GM21576 (cell line): ENCODE data around the gene IDH2.
"Not testable (repeated sequence)": the region's sequence is repeated elsewhere in the genome, so short reads cannot be mapped to it uniquely, and the experiment has no call there.

ENCODE experiments used
- ATAC-seq: cut with Tn5 transposase; IDR thresholded peaks from one replicate; pipeline ENCODE4 v1.9.1; 2021; ENCODE audit warnings: mild to moderate bottlenecking, moderate library complexity; ENCODE audit not compliant: unreplicated experiment

The IDH2 gene

DNA sequence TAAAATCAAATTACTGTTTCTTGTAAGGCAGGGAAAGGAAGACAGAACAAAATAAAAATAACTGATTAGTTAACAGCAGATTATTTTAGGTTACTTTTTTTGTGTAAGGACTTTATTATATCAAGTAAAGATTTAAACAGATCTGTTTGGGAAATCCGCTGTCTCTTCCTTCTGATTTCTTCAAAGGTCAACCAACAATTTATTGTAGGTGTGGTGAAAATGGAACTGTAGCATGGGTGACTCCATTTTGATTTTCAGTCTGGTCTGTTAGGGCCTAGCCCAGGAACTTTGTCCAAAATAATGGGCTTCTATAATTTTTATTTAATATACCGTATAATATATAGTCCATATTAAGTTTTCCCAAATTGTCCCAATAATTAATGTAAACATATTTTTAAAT lies 13.5 kb upstream of the IDH2 start:
- no peak for ATAC-seq

DNA sequence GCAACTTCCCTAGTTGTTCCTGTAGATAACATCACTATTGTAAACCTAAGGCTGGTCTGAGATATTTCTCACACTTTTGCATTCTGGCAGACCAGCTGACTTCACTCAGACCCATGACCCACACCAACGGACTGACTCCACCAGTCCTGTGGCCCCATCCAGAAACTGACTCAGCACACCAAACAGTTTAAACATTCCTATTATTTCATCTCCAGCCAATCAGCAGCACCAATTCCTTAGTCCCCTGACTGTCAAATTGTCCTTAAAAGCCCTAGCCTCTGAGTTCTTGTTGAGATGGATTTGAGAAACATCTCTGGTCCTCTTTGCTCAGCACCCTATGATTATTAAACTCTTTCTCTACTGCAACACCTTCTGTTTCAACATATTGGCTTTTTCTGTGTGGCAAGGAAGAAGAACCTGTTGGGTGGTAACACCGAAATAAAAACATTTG lies 12.2 kb upstream of the IDH2 start:
- ATAC-seq, result no peak

DNA sequence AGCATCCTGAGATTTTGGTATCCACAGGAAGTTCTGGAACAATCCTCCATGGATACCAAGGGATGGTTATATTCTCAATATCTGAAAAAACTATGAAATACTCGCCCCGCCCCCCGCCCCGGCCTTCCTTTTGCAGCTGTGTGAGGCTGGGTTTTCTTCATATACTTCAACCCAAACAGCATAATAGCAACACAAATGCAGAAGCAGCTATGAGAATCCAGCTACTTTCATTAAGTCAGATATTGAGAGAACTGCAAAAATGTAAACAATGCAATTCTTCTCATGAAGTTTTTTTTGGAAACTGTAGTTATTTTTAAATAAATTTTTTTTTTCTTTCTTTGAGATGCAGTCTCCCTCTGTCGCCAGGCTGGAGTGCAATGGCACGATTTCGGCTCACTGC lies 10.9 kb upstream of the IDH2 start:
- ATAC-seq, result no peak

- not testable (repeated sequence) for ATAC-seq
Observed at GRCh38 chr15:90109163-90109751, 7.0 kb upstream of the IDH2 start.

DNA sequence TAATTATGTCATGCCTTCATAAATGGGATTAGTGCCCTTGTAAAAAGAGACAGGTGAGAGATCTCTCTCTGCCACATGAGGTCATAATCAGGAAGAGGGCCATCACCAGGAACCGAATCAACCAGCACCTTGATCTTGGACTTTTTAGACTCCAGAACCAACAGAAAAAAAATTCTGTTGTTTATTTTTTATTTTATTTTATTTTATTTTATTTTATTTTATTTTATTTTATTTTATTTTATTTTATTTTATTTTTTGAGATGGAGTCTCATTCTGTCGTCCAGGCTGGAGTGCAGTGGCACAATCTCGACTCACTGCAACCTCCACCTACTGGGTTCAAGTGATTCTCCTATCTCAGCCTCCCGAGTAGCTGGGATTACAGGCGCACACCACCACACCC lies 5.8 kb upstream of the IDH2 start:
- not testable (repeated sequence) for ATAC-seq

GRCh38 chr15:90106522-90107117 lies 4.4 kb upstream of the IDH2 start:
- ATAC-seq, result no peak

- no peak for ATAC-seq
Observed at GRCh38 chr15:90105521-90105920, 3.3 kb upstream of the IDH2 start.

GRCh38 chr15:90104551-90104950 lies 2.3 kb upstream of the IDH2 start:
- ATAC-seq, result no peak

GRCh38 chr15:90103701-90104329 lies 1.5 kb upstream of the IDH2 start:
- ATAC-seq, result no peak

DNA sequence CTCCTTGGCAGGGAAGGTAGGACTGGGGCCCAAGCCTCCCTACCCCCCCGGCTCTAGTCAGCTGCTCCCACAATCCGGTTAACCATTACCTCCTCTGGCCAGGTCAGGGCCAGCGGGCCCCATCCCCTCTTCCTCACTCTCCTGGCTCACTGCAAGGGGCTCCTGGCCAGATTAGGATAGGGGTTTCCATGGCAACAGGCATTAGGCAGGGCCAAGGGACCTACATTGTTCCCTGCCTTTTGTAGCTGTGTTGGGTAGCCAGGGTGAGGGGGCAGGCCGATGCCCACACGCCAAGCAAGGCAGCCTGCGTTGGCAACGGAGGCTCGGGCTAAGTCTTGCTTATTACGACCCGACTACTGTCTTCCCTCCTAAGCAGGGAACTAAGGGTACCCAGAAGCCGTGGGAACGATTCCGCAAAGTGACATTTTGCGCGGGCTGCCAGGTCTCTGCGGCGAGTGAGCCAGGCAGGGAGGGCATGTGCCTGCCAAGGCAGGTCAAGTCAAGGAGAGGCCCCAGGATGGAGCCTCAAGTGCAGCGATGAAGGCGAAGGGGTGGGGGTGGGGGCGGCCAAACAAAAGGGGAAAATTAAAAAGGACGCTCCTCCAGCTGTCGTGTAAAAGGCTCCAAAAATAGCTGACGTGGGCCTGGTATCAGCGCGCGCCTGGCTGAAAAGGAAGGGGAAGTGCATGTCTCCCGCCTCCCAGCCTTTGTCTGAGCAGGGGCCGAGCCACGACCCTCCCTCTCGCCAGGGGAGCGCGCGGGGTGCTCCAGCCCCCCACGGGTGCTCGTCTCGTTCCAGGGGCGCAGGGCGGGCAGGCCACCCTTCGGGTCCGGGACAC lies 919 bp downstream of the IDH2 start:
- no peak for ATAC-seq

DNA sequence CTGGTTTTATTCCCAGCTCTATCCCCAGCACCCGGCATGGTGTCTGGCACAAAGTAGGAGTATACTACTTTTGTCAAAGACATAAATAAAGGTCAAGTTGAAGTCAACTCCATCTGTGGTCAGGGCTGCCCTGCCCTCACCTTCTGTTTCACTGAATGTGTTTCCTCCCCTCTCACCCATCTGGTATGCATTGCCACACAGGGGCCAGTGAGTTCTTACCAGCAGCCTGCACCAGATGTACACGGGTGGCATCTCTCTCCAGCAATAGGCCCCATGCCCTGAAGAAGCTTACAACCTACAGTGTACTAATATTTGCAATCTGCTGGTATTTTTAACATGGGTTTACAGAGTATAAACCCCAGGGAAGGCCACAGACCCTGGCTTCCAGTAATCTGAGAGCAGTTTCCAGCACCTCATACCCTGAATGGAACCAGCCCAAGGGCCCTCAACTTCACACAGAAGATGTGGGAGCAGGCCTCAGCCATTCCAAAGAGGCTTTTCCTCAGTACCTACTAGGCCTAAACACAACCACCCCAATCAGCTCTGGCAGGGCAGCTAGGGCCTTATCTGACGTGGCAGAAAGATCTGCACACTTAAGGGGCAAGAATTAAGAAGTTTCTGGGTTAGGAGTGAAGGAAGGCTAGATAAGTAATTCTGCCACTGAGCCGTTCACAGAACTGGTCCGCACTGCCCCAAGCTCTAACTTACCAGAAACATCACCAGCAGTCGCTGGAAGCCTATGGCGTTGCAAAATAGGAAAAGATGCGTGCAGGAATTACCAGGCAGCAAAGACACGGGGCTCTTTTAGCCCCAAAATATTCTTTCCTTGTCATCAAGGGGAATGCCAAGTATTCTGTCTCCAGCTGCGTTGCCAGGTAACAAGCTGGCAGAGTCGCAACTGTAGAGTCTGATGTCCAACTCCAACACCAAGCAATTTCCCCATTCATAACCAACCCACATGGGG lies 2.1 kb downstream of the IDH2 start:
- no peak for ATAC-seq

GRCh38 chr15:90099072-90099867 lies 3.0 kb downstream of the IDH2 start:
- no peak for ATAC-seq

GRCh38 chr15:90097475-90097874 lies 4.8 kb downstream of the IDH2 start:
- peak; percentile 46 for ATAC-seq

DNA sequence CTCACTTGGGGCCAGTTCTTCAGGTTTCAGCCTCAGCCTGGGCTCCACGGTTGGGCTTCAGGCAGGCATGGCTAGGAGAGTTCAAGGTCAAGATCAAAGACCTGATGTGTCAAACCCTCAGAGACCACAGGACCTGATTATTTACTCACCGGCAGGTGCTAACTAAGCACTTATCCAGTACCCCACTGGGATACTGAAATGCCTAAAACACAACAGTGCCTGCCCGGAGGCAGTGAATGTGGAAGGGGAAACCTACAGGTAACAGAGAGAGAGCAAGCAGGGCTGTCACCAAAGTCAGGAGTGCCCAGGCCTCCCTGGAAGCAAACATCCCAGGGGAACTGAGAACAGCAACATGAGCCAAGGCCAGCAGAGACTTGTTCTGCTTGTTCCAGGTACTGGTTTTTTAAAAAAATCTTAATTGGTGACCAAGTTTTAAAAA lies 6.7 kb downstream of the IDH2 start:
- no peak for ATAC-seq

DNA sequence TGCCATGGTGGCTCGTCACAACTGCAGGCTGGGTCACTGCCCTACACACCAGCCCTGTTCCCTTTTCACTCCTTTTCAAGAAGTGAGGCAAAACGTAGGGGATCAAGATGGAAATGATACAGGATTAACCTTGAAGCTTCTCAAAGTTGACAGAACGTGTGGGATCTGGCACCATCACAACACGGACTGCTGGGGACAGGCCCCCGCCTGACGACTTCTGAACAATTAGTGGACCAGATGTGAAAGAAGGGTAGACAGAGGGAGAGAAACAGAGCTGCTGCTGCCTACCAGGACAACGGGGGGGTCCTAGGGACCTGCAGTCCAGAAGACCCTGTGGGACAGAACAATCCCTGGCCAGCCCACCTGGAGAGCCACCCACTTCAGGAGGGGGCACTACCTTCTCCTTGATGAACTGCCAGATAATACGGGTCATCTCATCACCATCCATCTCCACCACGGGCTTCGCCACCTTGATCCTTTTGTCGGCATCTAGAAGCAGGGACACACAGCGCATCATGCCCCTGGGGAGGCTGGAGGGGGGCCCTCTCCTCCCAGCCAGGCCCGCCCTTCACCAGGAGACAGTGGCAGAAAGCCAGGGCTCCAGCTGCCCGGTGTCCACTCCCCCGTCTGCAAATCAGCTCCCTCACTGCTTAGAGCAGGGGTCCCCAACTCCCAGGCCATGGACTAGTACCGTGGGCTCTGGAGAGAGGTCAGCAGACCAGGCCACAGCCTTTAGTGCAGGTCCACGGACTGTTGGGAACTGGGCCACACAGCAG lies 10.9 kb downstream of the IDH2 start:
- ATAC-seq, result no peak

- ATAC-seq, result no peak
Observed at GRCh38 chr15:90090226-90090848, 11.9 kb downstream of the IDH2 start.

GRCh38 chr15:90087454-90088154 lies 14.7 kb downstream of the IDH2 start:
- no peak for ATAC-seq

DNA sequence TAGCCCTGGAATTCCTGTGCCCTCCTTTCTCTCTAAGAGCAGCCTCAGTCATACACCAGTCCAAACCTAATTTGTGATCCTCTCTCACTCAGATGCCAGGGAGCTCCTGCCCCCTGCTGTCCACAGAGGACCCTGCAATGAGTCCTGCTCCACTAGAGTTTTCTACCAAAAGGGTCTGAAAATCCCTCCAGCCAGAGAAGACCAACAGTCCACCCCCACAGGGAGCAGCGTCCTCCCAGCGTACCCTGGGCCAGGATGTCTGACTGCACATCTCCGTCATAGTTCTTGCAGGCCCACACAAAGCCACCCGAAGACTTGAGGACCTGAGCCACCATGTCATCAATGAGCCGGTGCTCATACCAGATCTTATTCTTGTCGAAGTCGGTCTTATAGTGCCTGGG lies 15.4 kb downstream of the IDH2 start:
- no peak for ATAC-seq
